ENCODE measurements around the gene RNF207.

RNF207 gene

GRCh38 chr1:6205849-6206519, at the start of gene RNF207:
Gene RNF207 (plus strand): TSS chr1:6206119. CDS start chr1:6206536, 417 bp downstream.
- no peak for TF ChIP-seq MYC (IDR thresholded peaks at IDR 0.05; ENCODE audit: low read depth, low read length)
- no peak for TF ChIP-seq POLR2A (IDR thresholded peaks at IDR 0.05; ENCODE audit: extremely low read depth, insufficient read length)
- no peak for TF ChIP-seq CTCF (IDR thresholded peaks at IDR 0.05; ENCODE audit: low read depth, low read length)
- TF ChIP-seq MAX (IDR thresholded peaks at IDR 0.05; ENCODE audit: low read depth, low read length): no peak
- peak; percentile 59 for DNase-seq (ENCODE audit: low read depth)
- H3K4me3 ChIP-seq (ENCODE audit: low read depth, low read length): no peak within 1 kb of the TSS

GRCh38 chr1:6157132-6157527, 48.8 kb upstream of the RNF207 start:
- H3K4me3 ChIP-seq (ENCODE audit: low read depth, low read length): no peak overlapping the region
- TF ChIP-seq POLR2A (IDR thresholded peaks at IDR 0.05; ENCODE audit: extremely low read depth, insufficient read length) (no peak), MYC (IDR thresholded peaks at IDR 0.05; ENCODE audit: low read depth, low read length) (no peak), MAX (IDR thresholded peaks at IDR 0.05; ENCODE audit: low read depth, low read length) (no peak), CTCF (IDR thresholded peaks at IDR 0.05; ENCODE audit: low read depth, low read length) (no peak)
- no peak for DNase-seq (ENCODE audit: low read depth)

GRCh38 chr1:6157528-6158174, 48.3 kb upstream of the RNF207 start:
- DNase-seq (ENCODE audit: low read depth): peak; percentile 49
- peak; percentile 19; the same call in 1 of the 2 replicates for TF ChIP-seq MYC (IDR thresholded peaks at IDR 0.05; ENCODE audit: low read depth, low read length)
- no peak for TF ChIP-seq CTCF (IDR thresholded peaks at IDR 0.05; ENCODE audit: low read depth, low read length)
- H3K4me3 ChIP-seq (ENCODE audit: low read depth, low read length): no peak overlapping the region

- no peak overlapping the region for H3K4me3 ChIP-seq (ENCODE audit: low read depth, low read length)
- no peak for TF ChIP-seq POLR2A (IDR thresholded peaks at IDR 0.05; ENCODE audit: extremely low read depth, insufficient read length)
- no peak for TF ChIP-seq CTCF (IDR thresholded peaks at IDR 0.05; ENCODE audit: low read depth, low read length)
- TF ChIP-seq MAX (IDR thresholded peaks at IDR 0.05; ENCODE audit: low read depth, low read length): no peak
- no peak for TF ChIP-seq MYC (IDR thresholded peaks at IDR 0.05; ENCODE audit: low read depth, low read length)
- no peak for DNase-seq (ENCODE audit: low read depth)
These were observed 47.7 kb upstream of the RNF207 start for GRCh38 chr1:6158181-6158580.

- TF ChIP-seq POLR2A (IDR thresholded peaks at IDR 0.05; ENCODE audit: extremely low read depth, insufficient read length): no peak
- TF ChIP-seq CTCF (IDR thresholded peaks at IDR 0.05; ENCODE audit: low read depth, low read length): no peak
- TF ChIP-seq MYC (IDR thresholded peaks at IDR 0.05; ENCODE audit: low read depth, low read length): no peak
- TF ChIP-seq MAX (IDR thresholded peaks at IDR 0.05; ENCODE audit: low read depth, low read length): no peak
- no peak for DNase-seq (ENCODE audit: low read depth)
- H3K4me3 ChIP-seq (ENCODE audit: low read depth, low read length): no peak overlapping the region
These were observed 43.6 kb upstream of the RNF207 start for GRCh38 chr1:6162341-6162740.
